Cortex of kidney (tissue), 1 donor: Measurements from ENCODE around the gene RBX1.

Source experiments
- DNase-seq: peaks from one replicate; lab custom pipeline; 2025; lab: John Stamatoyannopoulos, UW

The RBX1 gene

DNA sequence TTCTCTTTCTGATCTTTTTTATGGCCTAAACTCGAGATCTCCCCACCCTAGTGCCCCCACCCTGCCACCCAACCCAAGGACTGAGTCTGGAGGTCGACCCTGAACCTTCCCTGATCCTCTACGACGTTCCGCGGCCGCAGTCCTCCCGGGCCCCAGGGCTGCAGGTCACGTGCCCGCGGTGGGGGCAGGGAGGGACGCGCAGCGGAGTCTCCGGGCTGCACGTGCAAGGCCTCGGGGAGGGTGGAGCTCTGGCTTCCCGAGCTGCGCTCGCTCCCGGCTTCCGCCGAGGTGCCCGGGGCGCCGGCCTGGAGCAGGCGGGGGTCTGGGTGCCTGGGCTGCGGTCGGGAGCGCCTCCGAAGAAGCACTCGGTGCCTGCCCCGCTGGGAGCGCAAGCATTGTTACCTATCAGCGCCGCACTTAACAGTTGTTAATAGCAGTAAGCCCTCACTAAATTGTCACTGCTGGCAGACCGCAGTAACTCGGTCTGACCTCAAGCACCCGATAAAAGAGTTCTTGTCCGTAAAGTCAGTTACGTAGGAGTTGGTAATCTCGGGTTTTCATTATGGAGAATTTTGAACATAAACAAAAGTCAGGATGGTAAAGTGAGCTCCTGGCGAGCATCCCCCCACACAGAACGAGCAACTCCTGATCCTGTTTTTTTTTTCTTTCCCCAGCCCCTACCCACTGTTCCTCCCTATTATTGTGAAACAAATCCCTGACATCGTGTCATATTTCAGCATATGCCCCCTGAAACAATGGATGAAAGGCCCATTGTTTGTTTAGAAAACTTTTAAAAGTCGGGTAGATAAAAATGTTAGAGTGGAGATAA, 71.5 kb downstream of the RBX1 start:
- DNase-seq = peak; percentile 44
